Fibroblast of skin of left biceps (primary cell): ENCODE measurements around the gene TP63.
"Not testable (repeated sequence)": the region's sequence is repeated elsewhere in the genome, so short reads cannot be mapped to it uniquely, and the experiment has no call there.

Experiments
- DNase-seq, 2 experiments: peaks; one replicate each; pipeline ENCODE4 v3.0.0-alpha.2; 2013; ENCODE audit warnings: low read depth in 2 of 2

TP63 gene

GRCh38 chr3:189721873-189722665 lies 90.9 kb downstream of the TP63 start:
- DNase-seq = no peak

GRCh38 chr3:189724356-189724755 lies 93.2 kb downstream of the TP63 start:
- peak; percentile 64 to 71 for DNase-seq

DNA sequence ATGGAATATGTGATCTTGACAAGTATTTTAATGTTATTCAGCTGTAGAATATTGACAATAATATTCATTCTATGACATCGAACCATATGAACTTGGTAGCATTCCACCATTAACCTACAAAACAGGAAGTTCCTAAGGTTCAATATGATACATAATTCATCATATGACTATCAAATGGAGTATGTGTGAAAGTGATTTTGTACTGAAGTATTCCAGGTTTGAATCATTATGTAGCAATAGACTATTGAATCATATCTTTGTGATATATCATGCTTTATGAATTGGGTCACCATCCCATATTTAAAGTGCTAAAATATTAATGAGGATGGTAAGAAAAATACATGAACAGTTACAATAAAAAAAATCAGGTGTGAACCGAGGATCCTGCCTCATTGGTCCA lies 95.1 kb downstream of the TP63 start:
- peak in 1 of 2 experiments; percentile 63 for DNase-seq

DNA sequence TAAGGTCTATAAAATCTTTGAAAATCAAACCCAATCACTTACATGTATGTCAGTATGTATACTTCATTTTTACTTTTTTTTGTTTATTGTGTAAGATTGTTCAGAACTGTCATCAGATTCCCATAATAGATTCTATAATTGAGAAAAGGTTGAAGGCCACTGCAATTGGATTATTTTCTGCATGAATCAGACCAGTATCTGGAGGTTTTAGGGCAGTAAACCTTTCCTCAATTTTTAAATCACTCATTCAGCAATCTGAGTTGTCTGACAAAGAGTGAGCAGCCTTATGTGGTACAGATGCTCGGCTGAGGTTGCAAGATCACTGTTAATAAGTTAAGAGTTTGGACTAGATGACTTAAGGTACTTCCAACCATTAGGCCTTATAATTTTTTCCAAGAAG lies 96.0 kb downstream of the TP63 start:
- DNase-seq = peak; percentile 80 to 83

DNA sequence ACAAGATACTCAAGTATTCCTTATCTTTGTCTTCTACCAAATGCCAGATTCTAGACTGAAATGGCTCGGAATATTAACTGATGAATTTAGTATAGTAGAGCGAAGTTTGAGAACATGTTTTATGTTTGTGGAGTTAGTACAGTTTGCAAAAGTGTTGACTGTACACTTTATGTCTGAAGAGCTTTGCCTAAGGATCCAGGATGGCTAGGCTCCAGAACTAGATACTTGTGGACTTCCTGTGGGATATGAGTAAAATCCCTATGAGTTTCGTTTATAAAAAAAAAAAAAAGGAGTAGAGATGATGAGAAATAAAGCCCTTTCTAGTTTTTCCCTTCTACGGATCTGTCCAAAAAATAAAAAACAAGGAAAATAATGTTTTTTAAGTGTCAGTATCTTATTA lies 96.7 kb downstream of the TP63 start:
- peak; percentile 72 to 75 for DNase-seq

GRCh38 chr3:189728915-189729314 lies 97.7 kb downstream of the TP63 start:
- no peak for DNase-seq

DNA sequence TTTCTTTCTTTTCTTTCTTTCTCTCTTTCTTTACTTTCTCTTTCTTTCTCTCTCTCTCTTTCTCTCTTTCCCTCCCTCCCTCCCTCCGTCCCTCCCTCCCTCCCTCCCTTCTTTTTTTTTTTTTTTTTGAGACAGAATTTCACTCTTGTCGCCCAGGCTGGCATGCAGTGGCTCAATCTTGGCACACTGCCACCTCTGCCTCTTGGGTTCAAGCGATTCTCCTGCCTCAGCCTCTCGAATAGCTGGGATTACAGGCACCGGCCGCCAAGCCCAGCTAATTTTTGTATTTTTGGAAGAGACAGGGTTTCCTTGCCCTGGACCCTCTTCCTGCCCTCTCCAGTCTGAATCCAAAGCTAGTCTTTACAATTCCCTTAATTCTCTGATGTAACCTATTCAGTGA lies 102.9 kb downstream of the TP63 start:
- no peak for DNase-seq

DNA sequence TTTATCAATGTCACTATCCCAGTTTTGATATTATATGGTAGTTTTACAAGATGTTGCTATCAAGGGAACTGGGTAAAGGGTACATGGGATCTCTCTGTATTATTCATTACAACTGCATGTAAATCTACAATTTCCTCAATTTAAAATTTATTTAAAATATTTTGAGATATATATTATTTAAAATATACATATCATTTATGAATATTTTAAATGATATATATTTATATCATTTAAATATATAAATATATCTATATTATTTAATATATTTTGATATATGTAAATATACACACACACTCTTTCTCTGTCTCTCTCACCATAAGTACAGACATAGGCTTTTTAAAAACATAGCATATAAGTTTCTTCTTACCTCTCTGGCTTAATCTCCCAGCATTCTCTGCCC lies 104.7 kb downstream of the TP63 start:
- DNase-seq = no peak

- DNase-seq = no peak
Measured at GRCh38 chr3:189737071-189737470, 105.9 kb downstream of the TP63 start.

DNA sequence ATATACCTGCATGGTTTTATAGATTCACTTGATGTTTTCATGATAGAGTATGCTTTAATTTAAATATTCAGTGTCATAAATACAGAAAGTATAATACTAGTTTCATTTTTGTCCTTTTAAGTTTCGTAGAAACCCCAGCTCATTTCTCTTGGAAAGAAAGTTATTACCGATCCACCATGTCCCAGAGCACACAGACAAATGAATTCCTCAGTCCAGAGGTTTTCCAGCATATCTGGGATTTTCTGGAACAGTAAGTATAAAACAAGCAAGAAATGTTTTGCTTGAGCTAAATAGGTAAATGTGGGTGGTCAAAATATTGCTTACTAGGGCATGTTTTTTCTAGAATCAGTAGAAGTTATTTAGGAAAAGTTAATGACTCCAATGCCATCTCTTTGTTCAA lies 106.4 kb downstream of the TP63 start:
- DNase-seq = no peak

- no peak for DNase-seq
Measured at GRCh38 chr3:189739378-189739777, 108.2 kb downstream of the TP63 start.

DNA sequence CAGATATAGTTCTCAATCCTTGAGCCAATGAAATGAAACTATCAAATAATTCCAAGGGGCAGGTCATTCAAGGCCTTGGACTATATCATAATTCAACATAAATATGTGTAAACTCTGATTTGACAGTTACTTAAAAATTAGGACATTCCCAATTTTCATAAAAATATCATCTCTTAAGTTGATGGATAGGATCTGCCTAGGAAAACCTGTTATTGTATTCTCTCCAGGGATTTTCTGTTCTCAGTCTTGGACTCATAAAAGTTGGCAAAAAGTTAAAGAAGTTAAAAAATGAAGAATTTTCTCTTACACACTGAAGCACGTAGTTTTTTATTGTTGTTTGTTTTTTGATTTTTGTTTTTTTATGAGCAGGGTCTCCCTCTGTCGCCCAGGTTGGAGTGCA lies 109.0 kb downstream of the TP63 start:
- no peak for DNase-seq

- DNase-seq = no peak
Measured at GRCh38 chr3:189744235-189744634, 113.0 kb downstream of the TP63 start.

GRCh38 chr3:189745622-189746021 lies 114.4 kb downstream of the TP63 start:
- no peak for DNase-seq

- no peak for DNase-seq
Measured at GRCh38 chr3:189748046-189748445, 116.9 kb downstream of the TP63 start.

GRCh38 chr3:189750972-189751371 lies 119.8 kb downstream of the TP63 start:
- DNase-seq = not testable (repeated sequence)

- no peak for DNase-seq
Measured at GRCh38 chr3:189754356-189754755, 123.2 kb downstream of the TP63 start.

GRCh38 chr3:189756582-189757078 lies 125.4 kb downstream of the TP63 start:
- no peak for DNase-seq

GRCh38 chr3:189758186-189758585 lies 127.0 kb downstream of the TP63 start:
- no peak for DNase-seq

- DNase-seq = no peak
Measured at GRCh38 chr3:189766416-189766815, 135.2 kb downstream of the TP63 start.

DNA sequence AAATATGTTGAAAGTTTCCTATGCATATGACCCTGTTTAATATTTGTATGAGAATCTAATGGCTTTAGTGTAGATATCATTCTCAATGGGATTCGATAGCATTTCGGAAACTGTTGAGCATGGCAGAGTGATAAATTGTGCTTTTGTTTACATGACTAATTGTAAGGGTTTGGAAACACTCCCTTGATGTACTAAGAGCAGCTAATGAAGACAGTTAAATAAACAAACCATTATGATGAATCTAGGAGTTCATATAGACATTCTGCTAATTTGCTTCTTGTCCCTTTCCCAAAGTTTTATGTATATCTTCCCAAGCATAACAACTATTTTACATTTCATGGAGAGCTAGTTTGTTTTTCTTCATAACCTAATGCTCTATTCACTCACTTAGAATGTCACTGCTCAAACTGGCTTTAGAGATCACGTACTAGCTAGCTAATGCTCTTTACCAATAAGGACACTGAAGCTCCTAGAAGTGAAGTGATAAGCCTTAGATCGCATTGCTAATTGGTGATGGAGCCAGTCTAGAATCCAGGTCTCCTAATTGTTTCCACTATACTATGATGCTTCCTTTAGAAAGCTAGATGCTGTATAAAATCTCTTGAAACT lies 140.8 kb downstream of the TP63 start:
- no peak for DNase-seq

GRCh38 chr3:189772584-189772983 lies 141.4 kb downstream of the TP63 start:
- DNase-seq = peak in 1 of 2 experiments; percentile 13

GRCh38 chr3:189773056-189773455 lies 141.9 kb downstream of the TP63 start:
- peak; percentile 36 to 48 for DNase-seq
